BJ (cell line): ENCODE measurements around the gene GAPDHS. TPM values are rescaled to one million over a fixed set of nuclear protein-coding genes. Genes with fewer than 3 reads are reported as not detected.

Experiments
- CTCF ChIA-PET: fragments of 350-600 bp; formaldehyde crosslinking; extraction: SDS; loops from one replicate; lab custom pipeline; 2021; ENCODE audit warnings: antibody characterized with exemption, inconsistent platforms; lab: Yijun Ruan, JAX
- POLR2A ChIA-PET: fragments of 300-600 bp; sonication (Branson Sonifier 250); formaldehyde crosslinking; extraction: SDS; loops from one replicate; lab custom pipeline; 2021; ENCODE audit warnings: antibody characterized with exemption; lab: Charles Lee
- DNase-seq: peaks from one replicate; pipeline ENCODE4 v3.0.0-alpha.2; 2011; ENCODE audit warnings: low read depth
- H3K27me3 ChIP-seq: 2 replicates; pipeline ENCODE4 v1.6.0; 2011; ENCODE audit warnings: low read length; ENCODE audit not compliant: control insufficient read depth, insufficient read depth
- H3K36me3 ChIP-seq: 2 replicates; pipeline ENCODE4 v1.5.1; 2011; ENCODE audit warnings: low read length; ENCODE audit not compliant: control insufficient read depth, insufficient read depth
- H3K4me3 ChIP-seq: 2 replicates; pipeline ENCODE4 v1.5.1; 2011; ENCODE audit warnings: low read depth, mild to moderate bottlenecking, control low read depth, low read length
- CTCF ChIP-seq: IDR thresholded peaks from 2 replicates; pipeline ENCODE4 v1.5.1; 2011; ENCODE audit warnings: low read depth, mild to moderate bottlenecking, control low read depth, inconsistent platforms, low read length, moderate library complexity; ENCODE audit not compliant: insufficient read depth
- polyA plus RNA-seq: library from polyadenylated mRNA; depleted of rRNA; stranded (reverse); fragments of >200 nt; gene quantifications from 2 replicates; pipeline ENCODE4 v1.2.3, GENCODE V29; 2011

The GAPDHS gene
- polyA plus RNA-seq, 1 experiment: not detected

- ChIA-PET POLR2A (no interaction called here), CTCF (interaction anchor here (1.0 to 3.4 kb wide), 4 partner anchors 7 to 190 kb away, joined by 3 to 21 read pairs (median 4); partner anchors contain the start of gene PSENEN)
- no peak overlapping the region for H3K4me3 ChIP-seq
- no peak for TF ChIP-seq CTCF
- DNase-seq: no peak
- peaks cover 11% of the 10 kb centered on the region for H3K27me3 ChIP-seq
- no peaks in the 10 kb centered on the region for H3K36me3 ChIP-seq
Measured at GRCh38 chr19:35556025-35556590, 22.9 kb downstream of the GAPDHS start.

- no peak for DNase-seq
- no peak overlapping the region; the same call in 1 of the 2 replicates for H3K4me3 ChIP-seq
- CTCF ChIA-PET: interaction anchor here (1.1 to 3.4 kb wide), 4 partner anchors 8 to 189 kb away, joined by 3 to 21 read pairs (median 3); partner anchors contain the start of genes DMKN and PSENEN
- H3K27me3 ChIP-seq: peaks cover 16% of the 10 kb centered on the region
- POLR2A ChIA-PET: no interaction called here
- no peak for TF ChIP-seq CTCF
- no peaks in the 10 kb centered on the region for H3K36me3 ChIP-seq
Measured at GRCh38 chr19:35556846-35557538, 23.7 kb downstream of the GAPDHS start.

- ChIA-PET POLR2A (no interaction called here), CTCF (interaction anchor here (1.1 to 3.4 kb wide), 3 partner anchors 9 to 46 kb away, joined by 3 to 21 read pairs (median 3); partner anchors contain the start of gene DMKN)
- TF ChIP-seq CTCF: no peak
- H3K4me3 ChIP-seq: peak overlapping the region; percentile 34
- no peaks in the 10 kb centered on the region for H3K36me3 ChIP-seq
- peaks cover 16% of the 10 kb centered on the region for H3K27me3 ChIP-seq
- no peak for DNase-seq
Measured at GRCh38 chr19:35557539-35558399, 24.5 kb downstream of the GAPDHS start.

- no peak for DNase-seq
- H3K4me3 ChIP-seq: peak overlapping the region; percentile 34
- peaks cover 16% of the 10 kb centered on the region for H3K27me3 ChIP-seq
- ChIA-PET POLR2A (no interaction called here), CTCF (interaction anchor here (1.2 to 3.4 kb wide), 2 partner anchors 10 to 45 kb away, joined by 3 to 21 read pairs; partner anchors contain the start of gene DMKN)
- no peaks in the 10 kb centered on the region for H3K36me3 ChIP-seq
- TF ChIP-seq CTCF: no peak
Measured at GRCh38 chr19:35558400-35559280, 25.4 kb downstream of the GAPDHS start.
